ENCODE measurements around the gene MOSPD3. TPM values are rescaled to one million over a fixed set of nuclear protein-coding genes. Genes with fewer than 3 reads are reported as not detected.

Gene MOSPD3
- total and polyA plus RNA-seq, 8 donors: 15.7 to 35.7 (median 31.4) TPM

DNA sequence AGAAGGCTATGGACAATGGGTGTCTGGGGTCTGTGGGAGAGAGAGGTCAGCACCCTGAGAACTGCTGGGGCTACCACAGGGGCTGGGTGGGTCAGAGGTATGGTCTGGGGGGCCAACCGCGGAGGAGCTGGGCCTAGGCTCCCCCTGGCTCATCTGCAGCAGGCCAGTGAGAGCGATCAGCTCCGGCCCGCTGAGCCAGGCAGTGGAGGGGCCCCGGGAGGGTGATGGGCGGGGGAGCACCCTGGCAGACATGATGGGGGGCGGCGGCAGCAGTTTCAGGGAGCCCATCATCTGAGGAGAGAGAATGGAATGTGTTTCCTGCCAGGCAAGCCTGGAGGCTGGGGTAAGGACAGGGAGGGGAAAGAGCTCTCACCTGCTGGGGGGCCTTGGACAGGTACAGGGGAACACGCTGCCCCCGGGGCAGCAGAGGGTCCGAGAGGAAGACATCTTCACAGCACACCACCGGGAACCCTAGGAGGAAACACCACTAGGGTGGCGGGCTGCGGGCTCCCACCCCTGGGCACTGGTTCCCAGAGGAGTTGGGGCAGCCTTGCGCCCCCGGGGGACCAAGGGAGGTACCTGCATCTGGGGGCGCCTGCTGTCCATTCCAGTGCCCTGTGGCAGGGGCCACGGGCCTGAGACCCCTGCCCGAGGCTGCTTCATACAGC is 39.9 kb upstream of the MOSPD3 start:
- DNase-seq (no peak), ATAC-seq (no peak)
- peaks cover 12 to 32% of the 10 kb centered on the region in 2 donors for H3K4me1 ChIP-seq
- H3K9me3 ChIP-seq: no peaks in the 10 kb centered on the region
- H3K27ac ChIP-seq: no peak overlapping the region
- no peak overlapping the region for H3K4me3 ChIP-seq
- TF ChIP-seq, protein P1, sequence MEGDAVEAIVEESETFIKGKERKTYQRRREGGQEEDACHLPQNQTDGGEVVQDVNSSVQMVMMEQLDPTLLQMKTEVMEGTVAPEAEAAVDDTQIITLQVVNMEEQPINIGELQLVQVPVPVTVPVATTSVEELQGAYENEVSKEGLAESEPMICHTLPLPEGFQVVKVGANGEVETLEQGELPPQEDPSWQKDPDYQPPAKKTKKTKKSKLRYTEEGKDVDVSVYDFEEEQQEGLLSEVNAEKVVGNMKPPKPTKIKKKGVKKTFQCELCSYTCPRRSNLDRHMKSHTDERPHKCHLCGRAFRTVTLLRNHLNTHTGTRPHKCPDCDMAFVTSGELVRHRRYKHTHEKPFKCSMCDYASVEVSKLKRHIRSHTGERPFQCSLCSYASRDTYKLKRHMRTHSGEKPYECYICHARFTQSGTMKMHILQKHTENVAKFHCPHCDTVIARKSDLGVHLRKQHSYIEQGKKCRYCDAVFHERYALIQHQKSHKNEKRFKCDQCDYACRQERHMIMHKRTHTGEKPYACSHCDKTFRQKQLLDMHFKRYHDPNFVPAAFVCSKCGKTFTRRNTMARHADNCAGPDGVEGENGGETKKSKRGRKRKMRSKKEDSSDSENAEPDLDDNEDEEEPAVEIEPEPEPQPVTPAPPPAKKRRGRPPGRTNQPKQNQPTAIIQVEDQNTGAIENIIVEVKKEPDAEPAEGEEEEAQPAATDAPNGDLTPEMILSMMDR (IDR thresholded peaks at IDR 0.05): no peak
- peaks cover 0 to 15% of the 10 kb centered on the region in 2 donors for H3K27me3 ChIP-seq
- H3K36me3 ChIP-seq: peaks cover 0 to 57% of the 10 kb centered on the region in 2 donors
- intact Hi-C loops (cut with DNase I): no loop called here

DNA sequence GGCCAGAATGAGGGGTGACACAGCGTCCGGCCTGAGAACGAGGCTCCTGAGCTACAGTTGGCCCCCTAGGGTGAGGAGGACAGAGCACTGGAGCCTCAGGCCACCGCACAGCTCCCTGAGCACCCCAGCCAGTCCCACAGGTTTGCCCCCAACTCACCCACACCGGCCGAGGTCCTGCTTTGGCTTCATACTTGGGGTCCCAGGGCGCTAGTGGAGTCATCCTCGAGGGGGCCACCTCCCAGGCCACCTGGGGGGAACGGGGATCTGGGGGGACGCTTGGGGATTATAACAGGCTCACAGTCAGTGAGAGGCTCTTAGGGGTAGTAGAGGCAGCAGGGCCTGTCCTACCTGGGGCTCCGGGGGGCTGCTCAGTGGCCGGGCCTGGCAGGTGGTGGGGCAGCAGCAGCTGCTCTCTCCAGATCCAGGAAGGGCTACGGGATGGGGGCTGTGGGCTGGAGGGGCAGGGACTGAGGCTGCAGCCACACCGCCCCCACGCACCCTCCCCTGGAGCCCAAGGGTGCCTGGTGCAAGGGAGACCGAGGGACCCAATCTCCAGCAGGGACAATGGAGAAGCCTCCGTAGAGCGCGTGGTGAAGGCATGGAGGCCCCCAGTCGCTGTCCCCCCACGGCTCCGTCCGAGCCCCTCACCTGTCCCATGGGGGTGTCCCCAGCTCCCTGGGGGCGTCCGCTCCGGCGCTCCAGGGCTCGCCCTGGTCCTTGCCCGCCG is 39.2 kb upstream of the MOSPD3 start:
- ATAC-seq: no peak
- no peaks in the 10 kb centered on the region for H3K9me3 ChIP-seq
- H3K27me3 ChIP-seq: peaks cover 0 to 15% of the 10 kb centered on the region in 2 donors
- no peak overlapping the region for H3K4me3 ChIP-seq
- H3K4me1 ChIP-seq: peaks cover 12 to 32% of the 10 kb centered on the region in 2 donors
- peaks cover 0 to 64% of the 10 kb centered on the region in 2 donors for H3K36me3 ChIP-seq
- H3K27ac ChIP-seq: no peak overlapping the region
- TF ChIP-seq, protein P1 (IDR thresholded peaks at IDR 0.05): no peak
- intact Hi-C loops (cut with DNase I): no loop called here
- no peak for DNase-seq

DNA sequence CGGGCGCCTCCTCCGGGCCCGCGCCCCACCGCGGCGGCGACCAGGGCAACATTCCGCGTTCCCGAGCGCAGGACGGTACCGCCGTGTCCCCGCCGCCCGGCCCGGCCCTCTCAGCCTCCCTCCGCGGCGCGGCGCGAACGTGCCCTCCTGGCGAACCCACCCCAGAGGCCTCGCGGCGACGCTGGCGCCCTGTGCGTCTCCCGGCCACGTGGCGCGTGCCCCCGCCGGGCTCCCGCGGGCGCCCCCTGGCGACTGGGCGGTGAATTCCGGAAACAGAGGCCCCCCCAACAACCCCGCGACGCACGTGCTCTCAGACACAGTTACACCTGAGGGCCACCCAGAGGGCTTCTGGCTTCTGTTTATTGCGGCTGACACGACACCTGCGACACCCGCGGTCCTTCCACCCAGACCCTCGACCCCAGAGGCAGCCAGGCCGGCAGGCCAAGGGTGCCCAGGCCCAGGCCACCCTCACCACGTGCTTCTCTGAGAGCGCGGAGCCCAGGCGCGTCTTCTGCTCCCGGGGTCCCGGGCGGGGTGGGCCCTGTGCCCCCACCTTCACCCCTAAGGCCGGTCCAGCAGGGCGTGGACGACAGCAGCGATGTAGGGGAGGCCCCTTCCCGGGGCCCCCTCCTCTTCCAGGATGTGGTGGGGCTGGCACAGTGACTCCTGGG is 38.5 kb upstream of the MOSPD3 start, which contains the start of gene SAP25:
SAP25 (minus strand) TSS at position 210 of the 671 bp plus-strand sequence; CDS start at position 52, 158 bp downstream.
- no peak within 1 kb of the TSS for H3K4me3 ChIP-seq
- peak in 1 of 4 donors; percentile 77 for DNase-seq
- H3K27ac ChIP-seq: no peak within 1 kb of the TSS
- H3K27me3 ChIP-seq: peaks cover 0 to 15% of the 10 kb centered on the region in 2 donors
- peaks cover 0 to 71% of the 10 kb centered on the region in 2 donors for H3K36me3 ChIP-seq
- intact Hi-C loops (cut with DNase I): no loop called here
- no peaks in the 10 kb centered on the region for H3K9me3 ChIP-seq
- TF ChIP-seq, protein P1 (IDR thresholded peaks at IDR 0.05): no peak
- no peak for ATAC-seq
- peaks cover 12 to 32% of the 10 kb centered on the region in 2 donors for H3K4me1 ChIP-seq

DNA sequence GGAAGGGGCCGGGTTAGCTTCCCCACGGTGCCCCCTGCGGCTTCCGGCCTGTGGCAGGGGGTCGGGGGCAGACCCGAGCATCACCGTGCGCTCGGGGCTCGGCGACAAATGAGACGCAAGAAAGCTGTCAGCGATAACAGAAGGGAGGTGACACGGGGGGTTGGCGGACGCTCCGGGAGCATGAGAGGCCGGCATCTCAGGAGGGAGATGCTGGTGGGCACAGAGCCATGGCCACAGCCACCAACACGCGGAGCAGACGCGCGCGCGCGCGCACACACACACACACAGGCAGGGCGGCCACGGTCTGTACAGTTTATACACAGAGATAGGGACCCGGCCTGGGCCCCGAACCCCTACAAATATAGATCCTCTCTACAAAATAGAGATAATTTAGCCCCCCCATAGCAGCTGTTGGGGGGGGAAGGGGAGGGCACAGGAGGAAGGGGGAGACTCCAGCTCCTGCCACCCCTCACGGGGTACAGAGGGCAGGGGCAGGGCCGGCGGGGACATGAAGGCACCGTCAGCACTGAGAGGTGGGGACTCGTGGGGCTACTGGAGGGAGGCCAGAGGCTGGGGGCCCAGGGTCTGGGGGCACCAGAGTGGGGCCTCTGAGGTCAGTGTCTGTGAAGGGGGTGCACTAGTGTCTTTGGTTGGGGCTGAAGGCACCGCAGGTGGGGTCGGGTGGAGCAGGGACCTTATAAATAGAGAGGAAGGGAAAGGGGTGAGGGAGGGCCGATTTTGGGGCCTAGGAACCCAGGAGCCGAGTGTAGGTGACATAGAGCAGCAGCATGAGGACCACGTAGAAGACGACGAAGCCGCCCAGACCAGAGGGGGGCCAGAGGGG is 37.8 kb upstream of the MOSPD3 start:
- no peak for ATAC-seq
- Histone ChIP-seq H3K9me3 (no peaks in the 10 kb centered on the region), H3K4me3 (no peak overlapping the region), H3K27me3 (peaks cover 0 to 13% of the 10 kb centered on the region in 2 donors), H3K27ac (no peak overlapping the region), H3K4me1 (peaks cover 12 to 27% of the 10 kb centered on the region in 2 donors), H3K36me3 (peaks cover 0 to 79% of the 10 kb centered on the region in 2 donors)
- DNase-seq: no peak
- intact Hi-C loops (cut with DNase I): no loop called here
- TF ChIP-seq, protein P1 (IDR thresholded peaks at IDR 0.05): no peak
